Fibroblast of villous mesenchyme (primary cell): ENCODE results near the gene NTM. TPM values are rescaled to one million over a fixed set of nuclear protein-coding genes. Genes with fewer than 3 reads are reported as not detected.
A peak's percentile ranks its signal among the peaks of the same experiment; 100 is the strongest.

Experiments used
- DNase-seq: peaks from one replicate; pipeline ENCODE4 v3.0.0-alpha.2; 2010; ENCODE audit warnings: low read depth
- H3K4me3 ChIP-seq: 2 replicates; pipeline ENCODE4 v1.5.1; 2011; ENCODE audit warnings: low read depth, mild to moderate bottlenecking, low read length
- CTCF ChIP-seq: IDR thresholded peaks from 2 replicates; pipeline ENCODE4 v1.5.1; 2012; ENCODE audit warnings: low read depth, mild to moderate bottlenecking, low read length; ENCODE audit not compliant: insufficient read depth
- total RNA-seq: library from RNA; depleted of rRNA; stranded (reverse); fragments of >200 nt; gene quantifications from 2 replicates; pipeline ENCODE4 v1.2.3, GENCODE V29; 2012

NTM gene
- total RNA-seq, 1 donor: 7.3 TPM

- TF ChIP-seq CTCF: no peak
- no peak overlapping the region for H3K4me3 ChIP-seq
- no peak for DNase-seq
These were observed 201.2 kb downstream of the NTM start for GRCh38 chr11:131571571-131571970.

GRCh38 chr11:131572423-131572822, 202.0 kb downstream of the NTM start:
- TF ChIP-seq CTCF: no peak
- no peak overlapping the region for H3K4me3 ChIP-seq
- no peak for DNase-seq

GRCh38 chr11:131579932-131580387, 209.5 kb downstream of the NTM start:
- peak; percentile 19 for TF ChIP-seq CTCF
- no peak overlapping the region for H3K4me3 ChIP-seq
- DNase-seq: no peak

- no peak overlapping the region for H3K4me3 ChIP-seq
- no peak for DNase-seq
- TF ChIP-seq CTCF: no peak
These were observed 210.1 kb downstream of the NTM start for GRCh38 chr11:131580476-131580875.

GRCh38 chr11:131581046-131581445, 210.6 kb downstream of the NTM start:
- no peak for TF ChIP-seq CTCF
- DNase-seq: no peak
- H3K4me3 ChIP-seq: no peak overlapping the region

- DNase-seq: no peak
- no peak overlapping the region for H3K4me3 ChIP-seq
- TF ChIP-seq CTCF: no peak
These were observed 211.7 kb downstream of the NTM start for GRCh38 chr11:131582021-131582525.

GRCh38 chr11:131583421-131583820, 213.0 kb downstream of the NTM start:
- no peak for TF ChIP-seq CTCF
- H3K4me3 ChIP-seq: no peak overlapping the region
- no peak for DNase-seq
